Measurements from ENCODE around the gene OR5AU1.

Gene OR5AU1

DNA sequence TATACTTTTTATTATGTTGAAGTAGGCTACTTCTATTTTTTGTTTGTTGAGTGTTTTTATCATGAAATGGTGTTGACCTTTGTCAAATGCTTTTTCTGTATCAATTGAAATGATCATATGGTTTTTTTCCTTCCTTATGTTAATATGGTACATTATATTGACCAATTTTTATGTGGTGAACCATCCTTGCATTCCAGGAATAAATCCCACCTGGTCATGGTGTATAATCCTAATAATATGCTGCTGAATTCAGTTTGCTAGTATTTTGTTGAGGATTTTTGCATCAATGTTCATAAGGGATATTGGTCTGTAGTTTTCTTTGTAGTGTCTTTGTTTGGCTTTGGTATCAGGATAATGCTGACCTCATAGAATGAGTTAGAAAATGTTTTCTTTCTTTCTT is 10.4 kb downstream of the OR5AU1 start:
- Histone ChIP-seq H3K27ac (no peak overlapping the region), H3K4me3 (no peak overlapping the region)
- TF ChIP-seq, protein P1, sequence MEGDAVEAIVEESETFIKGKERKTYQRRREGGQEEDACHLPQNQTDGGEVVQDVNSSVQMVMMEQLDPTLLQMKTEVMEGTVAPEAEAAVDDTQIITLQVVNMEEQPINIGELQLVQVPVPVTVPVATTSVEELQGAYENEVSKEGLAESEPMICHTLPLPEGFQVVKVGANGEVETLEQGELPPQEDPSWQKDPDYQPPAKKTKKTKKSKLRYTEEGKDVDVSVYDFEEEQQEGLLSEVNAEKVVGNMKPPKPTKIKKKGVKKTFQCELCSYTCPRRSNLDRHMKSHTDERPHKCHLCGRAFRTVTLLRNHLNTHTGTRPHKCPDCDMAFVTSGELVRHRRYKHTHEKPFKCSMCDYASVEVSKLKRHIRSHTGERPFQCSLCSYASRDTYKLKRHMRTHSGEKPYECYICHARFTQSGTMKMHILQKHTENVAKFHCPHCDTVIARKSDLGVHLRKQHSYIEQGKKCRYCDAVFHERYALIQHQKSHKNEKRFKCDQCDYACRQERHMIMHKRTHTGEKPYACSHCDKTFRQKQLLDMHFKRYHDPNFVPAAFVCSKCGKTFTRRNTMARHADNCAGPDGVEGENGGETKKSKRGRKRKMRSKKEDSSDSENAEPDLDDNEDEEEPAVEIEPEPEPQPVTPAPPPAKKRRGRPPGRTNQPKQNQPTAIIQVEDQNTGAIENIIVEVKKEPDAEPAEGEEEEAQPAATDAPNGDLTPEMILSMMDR (IDR thresholded peaks at IDR 0.05) = no peak
- DNase-seq (ENCODE audit: low spot score) = no peak

- DNase-seq (ENCODE audit: low spot score) = no peak
- TF ChIP-seq, protein P1 (IDR thresholded peaks at IDR 0.05) = no peak
- H3K27ac ChIP-seq = no peak overlapping the region
- H3K4me3 ChIP-seq = no peak overlapping the region
These were observed 13.5 kb downstream of the OR5AU1 start for GRCh38 chr14:21142357-21142756.

- DNase-seq (ENCODE audit: low spot score) = no peak
- TF ChIP-seq, protein P1 (IDR thresholded peaks at IDR 0.05) = peak; percentile 34
- no peak overlapping the region for H3K27ac ChIP-seq
- no peak overlapping the region for H3K4me3 ChIP-seq
These were observed 19.8 kb downstream of the OR5AU1 start for GRCh38 chr14:21136024-21136423.

- H3K27ac ChIP-seq = no peak overlapping the region
- H3K4me3 ChIP-seq = no peak overlapping the region
- TF ChIP-seq, protein P1 (IDR thresholded peaks at IDR 0.05) = no peak
- no peak for DNase-seq (ENCODE audit: low spot score)
These were observed 22.0 kb downstream of the OR5AU1 start for GRCh38 chr14:21133901-21134300.

DNA sequence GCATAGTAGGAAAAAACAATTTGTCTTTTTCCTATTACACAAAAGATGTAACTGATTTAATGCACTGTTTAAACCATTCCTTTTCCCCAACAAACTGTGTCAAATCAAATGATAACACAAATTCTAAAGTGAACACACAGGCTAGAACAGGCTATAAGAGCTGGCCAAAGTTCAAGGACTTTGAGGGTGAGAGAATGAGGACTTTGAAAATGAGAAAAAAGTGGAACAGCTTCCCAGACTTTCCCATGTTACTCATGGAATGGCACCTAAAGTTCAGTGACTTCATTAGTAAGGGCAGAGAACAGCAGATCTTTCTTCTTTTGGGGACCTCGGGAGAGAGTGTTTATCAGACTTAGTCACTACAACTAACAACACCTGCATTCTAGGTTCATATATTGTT is 32.4 kb downstream of the OR5AU1 start:
- no peak for DNase-seq (ENCODE audit: low spot score)
- Histone ChIP-seq H3K4me3 (no peak overlapping the region), H3K27ac (no peak overlapping the region)
- TF ChIP-seq, protein P1 (IDR thresholded peaks at IDR 0.05) = no peak

DNA sequence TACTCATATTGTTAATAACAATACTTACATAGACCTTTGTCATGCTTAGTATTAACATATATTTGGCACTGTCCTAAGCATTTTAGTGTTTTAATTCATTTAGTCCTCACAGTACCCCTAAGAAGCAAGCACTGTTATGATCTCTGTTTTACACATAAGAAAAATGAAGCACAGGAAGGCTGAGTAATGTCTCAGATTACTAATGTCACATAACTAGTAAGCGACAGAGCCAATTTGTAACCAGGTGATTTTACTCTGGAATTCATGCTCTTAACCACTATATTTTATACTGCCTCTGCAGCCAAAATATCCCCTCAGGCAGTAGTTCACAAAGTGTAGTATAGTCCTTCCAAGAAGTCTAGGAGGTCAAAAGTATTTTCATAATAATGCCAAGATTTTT is 34.7 kb downstream of the OR5AU1 start:
- no peak overlapping the region for H3K4me3 ChIP-seq
- no peak overlapping the region for H3K27ac ChIP-seq
- TF ChIP-seq, protein P1 (IDR thresholded peaks at IDR 0.05) = no peak
- DNase-seq (ENCODE audit: low spot score) = no peak

DNA sequence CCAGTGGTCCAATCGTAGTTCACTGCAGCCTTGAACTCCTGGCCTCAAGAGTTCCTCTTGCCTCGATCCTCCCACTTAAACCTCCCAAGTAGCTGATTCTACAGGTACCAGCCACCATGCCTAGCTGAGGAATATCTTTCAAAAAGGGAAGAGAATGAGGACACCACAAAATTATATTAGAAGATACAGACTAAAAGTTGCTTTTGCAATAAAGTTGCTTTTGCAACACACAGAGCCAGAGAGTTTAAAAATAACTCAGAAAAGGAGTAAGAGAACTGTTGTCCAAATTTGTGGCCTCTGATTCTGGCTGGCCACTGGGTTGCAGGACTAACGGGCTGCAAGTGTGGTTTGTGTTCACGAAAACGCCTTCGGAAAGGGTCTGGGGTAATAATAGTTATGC is 35.2 kb downstream of the OR5AU1 start:
- TF ChIP-seq, protein P1 (IDR thresholded peaks at IDR 0.05) = no peak
- DNase-seq (ENCODE audit: low spot score) = no peak
- no peak overlapping the region for H3K27ac ChIP-seq
- H3K4me3 ChIP-seq = no peak overlapping the region
